PC-9 (cell line): ENCODE results near the gene PAK6. TPM values are rescaled to one million over a fixed set of nuclear protein-coding genes. Genes with fewer than 3 reads are reported as not detected.

Experiments used
- BruUV-seq: library from RNA; stranded (reverse); fragments of 400-500 nt; replicated peaks from 2 replicates; lab custom pipeline; 2021; lab: Mats Ljungman, UMichigan
- CTCF ChIA-PET: fragments of 300-600 bp; sonication (Branson Sonifier 250); formaldehyde crosslinking; loops from one replicate; lab custom pipeline; 2022; ENCODE audit warnings: antibody characterized with exemption; lab: Charles Lee
- POLR2A ChIA-PET: fragments of 300-600 bp; sonication (Branson Sonifier 250); formaldehyde crosslinking; loops from one replicate; lab custom pipeline; 2022; ENCODE audit warnings: antibody characterized with exemption; ENCODE audit not compliant: unreplicated experiment; lab: Charles Lee
- DNase-seq, 2 experiments: peaks; one replicate each; pipeline versions ENCODE4 v3.0.0 to v3.0.0-alpha.2; 2015 to 2022; ENCODE audit warnings: mixed read lengths in 1 of 2
- H2AFZ ChIP-seq: fragments of 200-600 bp; sonication (generic); 2 replicates; pipeline ENCODE4 v1.8.1; 2017; ENCODE audit warnings: antibody characterized with exemption
- H3F3A ChIP-seq: fragments of 200-600 bp; sonication (generic); 2 replicates; pipeline ENCODE4 v1.8.1; 2017; ENCODE audit warnings: antibody characterized with exemption, mild to moderate bottlenecking, low read depth; ENCODE audit not compliant: insufficient read depth
- H3K27ac ChIP-seq: fragments of 200-600 bp; sonication (generic); 2 replicates; pipeline ENCODE4 v1.6.1; 2016; ENCODE audit warnings: mixed run types
- H3K27me3 ChIP-seq: fragments of 200-600 bp; sonication (generic); 2 replicates; pipeline ENCODE4 v1.6.1; 2016; ENCODE audit warnings: low read depth, mixed run types; ENCODE audit not compliant: insufficient read depth
- H3K36me3 ChIP-seq: fragments of 200-600 bp; sonication (generic); 2 replicates; pipeline ENCODE4 v1.6.1; 2016; ENCODE audit warnings: low read depth, mixed run types
- H3K4me1 ChIP-seq: fragments of 200-600 bp; sonication (generic); replicated peaks from 2 replicates; pipeline ENCODE4 v1.6.1; 2016; ENCODE audit warnings: mixed run types; ENCODE audit not compliant: insufficient read depth
- H3K4me2 ChIP-seq: fragments of 200-600 bp; sonication (generic); 2 replicates; pipeline ENCODE4 v1.6.1; 2017; ENCODE audit warnings: mixed run types
- H3K4me3 ChIP-seq: fragments of 200-600 bp; sonication (generic); 2 replicates; pipeline ENCODE4 v1.6.1; 2016; ENCODE audit warnings: mixed run types
- H3K79me2 ChIP-seq: fragments of 200-600 bp; sonication (generic); 2 replicates; pipeline ENCODE4 v1.6.1; 2017; ENCODE audit warnings: low read depth, mixed run types
- H3K9me2 ChIP-seq: fragments of 200-600 bp; sonication (generic); 2 replicates; pipeline ENCODE4 v1.8.1; 2017; ENCODE audit warnings: mild to moderate bottlenecking; ENCODE audit not compliant: insufficient read depth
- H3K9me3 ChIP-seq: fragments of 200-600 bp; sonication (generic); 2 replicates; pipeline ENCODE4 v1.8.1; 2016; ENCODE audit warnings: low read depth; ENCODE audit not compliant: insufficient read depth
- H4K20me1 ChIP-seq: fragments of 200-600 bp; sonication (generic); 2 replicates; pipeline ENCODE4 v1.8.1; 2017; ENCODE audit not compliant: insufficient read depth
- CTCF ChIP-seq: fragments of 200-600 bp; sonication (generic); conservative IDR thresholded peaks from 2 replicates; pipeline ENCODE4 v1.6.1; 2017; ENCODE audit warnings: mixed run types, antibody characterized with exemption, mild to moderate bottlenecking, moderate library complexity
- EZH2 ChIP-seq: fragments of 200-600 bp; sonication (generic); IDR thresholded peaks from 2 replicates; pipeline ENCODE4 v1.8.0; 2017; ENCODE audit warnings: antibody characterized with exemption, low read depth
- intact Hi-C: fragments of 100-400 bp; cut with micrococcal nuclease; formaldehyde crosslinking; loops from one replicate; pipeline ENCODE4 v1.10.0; 2022; ENCODE audit not compliant: unreplicated experiment
- total RNA-seq: library from RNA; stranded (reverse); gene quantifications from 2 replicates; pipeline ENCODE4 v1.2.3, GENCODE V29; 2021

The PAK6 gene
- total RNA-seq, 1 experiment from 2014 or later = 10.7 TPM

GRCh38 chr15:40307421-40308211 lies 68.8 kb downstream of the PAK6 start, which contains the start of gene PLCB2:
Gene PLCB2 (minus strand): TSS chr15:40307935. CDS start chr15:40307672, 263 bp downstream.
- DNase-seq = no peak
- Histone ChIP-seq H3K9me3 (no peaks in the 10 kb centered on the region), H3K4me2 (no peak within 1 kb of the TSS), H2AFZ (no peak within 1 kb of the TSS), H3K27me3 (no peaks in the 10 kb centered on the region), H4K20me1 (no peaks in the 10 kb centered on the region), H3K9me2 (no peaks in the 10 kb centered on the region), H3K27ac (no peak within 1 kb of the TSS), H3K4me1 (no peaks in the 10 kb centered on the region), H3F3A (no peaks in the 10 kb centered on the region), H3K4me3 (no peak within 1 kb of the TSS), H3K36me3 (no peaks in the 10 kb centered on the region), H3K79me2 (no peaks in the 10 kb centered on the region)
- intact Hi-C loops = no loop called here
- ChIA-PET POLR2A (no interaction called here), CTCF (no interaction called here)
- BruUV-seq = no TSS peak
- TF ChIP-seq EZH2 = no peak

- Histone ChIP-seq H2AFZ (no peak overlapping the region), H3K27ac (no peak overlapping the region), H3K36me3 (no peaks in the 10 kb centered on the region), H3F3A (peaks cover 5% of the 10 kb centered on the region), H3K9me2 (no peaks in the 10 kb centered on the region), H3K4me1 (peaks cover 9% of the 10 kb centered on the region), H3K9me3 (no peaks in the 10 kb centered on the region), H3K27me3 (no peaks in the 10 kb centered on the region), H3K79me2 (no peaks in the 10 kb centered on the region), H3K4me3 (no peak overlapping the region), H4K20me1 (no peaks in the 10 kb centered on the region), H3K4me2 (no peak overlapping the region)
- no TSS peak for BruUV-seq
- CTCF ChIA-PET = interaction anchor here (0.6 to 1.9 kb wide), 5 partner anchors 18 to 225 kb away, joined by 3 to 11 read pairs (median 4); no protein-coding TSS in a partner anchor
- intact Hi-C loops = no loop called here
- TF ChIP-seq EZH2 (no peak), CTCF (no peak)
- POLR2A ChIA-PET = interaction anchor here (0.7 kb wide), 1 partner anchor 30 kb away, joined by 5 read pairs; no protein-coding TSS in a partner anchor
- DNase-seq = no peak
These were observed 70.5 kb downstream of the PAK6 start for GRCh38 chr15:40309344-40309862.

- POLR2A ChIA-PET = interaction anchor here (0.5 to 0.7 kb wide), 2 partner anchors 31 to 377 kb away, joined by 3 to 5 read pairs; partner anchors contain the start of gene EIF2AK4
- CTCF ChIA-PET = interaction anchor here (0.6 to 1.9 kb wide), 3 partner anchors 19 to 65 kb away, joined by 5 to 11 read pairs (median 5); no protein-coding TSS in a partner anchor
These were observed 71.4 kb downstream of the PAK6 start for GRCh38 chr15:40310001-40310959.

More at GRCh38 chr15:40310001-40310959, 71.4 kb downstream of the PAK6 start:
- intact Hi-C loops = loop anchor here (1.0 kb wide), 1 partner anchor 31 kb away; no protein-coding TSS in a partner anchor
- Histone ChIP-seq H3K27ac (no peak overlapping the region), H3K4me1 (peaks cover 9% of the 10 kb centered on the region), H2AFZ (no peak overlapping the region), H3K9me3 (no peaks in the 10 kb centered on the region), H3K79me2 (no peaks in the 10 kb centered on the region), H3K4me2 (no peak overlapping the region), H4K20me1 (no peaks in the 10 kb centered on the region), H3K27me3 (no peaks in the 10 kb centered on the region), H3K9me2 (no peaks in the 10 kb centered on the region), H3F3A (peaks cover 5% of the 10 kb centered on the region), H3K36me3 (no peaks in the 10 kb centered on the region), H3K4me3 (no peak overlapping the region)
- DNase-seq = peak in 1 of 2 experiments; percentile 55
- no TSS peak for BruUV-seq
- peak; percentile 74 for TF ChIP-seq CTCF
- TF ChIP-seq EZH2 = no peak
